ENCODE measurements around the gene KIF13A. TPM values are rescaled to one million over a fixed set of nuclear protein-coding genes. Genes with fewer than 3 reads are reported as not detected.

The KIF13A gene
- total and polyA plus RNA-seq, 9 of the 15 experiments (the other 6 are each of a cell fraction or from before 2014, with no cell fraction given), result 3.6 to 44.3 (median 29.7) TPM

- TF ChIP-seq GTF3C2 (IDR thresholded peaks at IDR 0.05; ENCODE audit: borderline replicate concordance, extremely low read depth, insufficient read length) (no peak), STAT6 (CRISPR knock-in tag; IDR thresholded peaks at IDR 0.05) (no peak), MAX (CRISPR knock-in tag; IDR thresholded peaks at IDR 0.05) (no peak), GATAD2A (IDR thresholded peaks at IDR 0.05) (peak; percentile 77; the same call in 1 of the 2 replicates), ZNF512 (tag; IDR thresholded peaks at IDR 0.05) (no peak), ZNF449 (CRISPR knock-in tag; IDR thresholded peaks at IDR 0.05) (no peak), CHD1 (IDR thresholded peaks at IDR 0.05; ENCODE audit: low read length) (no peak), KDM4B (IDR thresholded peaks at IDR 0.05; ENCODE audit: borderline replicate concordance in 2 of 2, low read depth in 1 of 2) (no peak), TCF7 (IDR thresholded peaks at IDR 0.05; ENCODE audit: borderline replicate concordance) (no peak), ZNF197 (CRISPR knock-in tag; IDR thresholded peaks at IDR 0.05; ENCODE audit: low read depth) (no peak), TEAD1 (CRISPR knock-in tag; IDR thresholded peaks at IDR 0.05) (no peak), ATF6 (CRISPR knock-in tag; IDR thresholded peaks at IDR 0.05) (0 out of 2 replicates have a peak, but pooled peaks have one; percentile 36)
These were observed 55.0 kb downstream of the KIF13A start (continued) for GRCh38 chr6:17932330-17932852.
